Liver (tissue), 9 donors: Measurements from ENCODE around the gene COL17A1. TPM values are rescaled to one million over a fixed set of nuclear protein-coding genes. Genes with fewer than 3 reads are reported as not detected.

Source experiments
- DNase-seq: peaks from one replicate; pipeline ENCODE4 v3.0.0-alpha.2; 2017; ENCODE audit warnings: low spot score
- H3K27ac ChIP-seq, 2 donors: one replicate each; pipeline ENCODE4 v1.7.0; 2013; ENCODE audit warnings: inconsistent platforms in 2 of 2, low read length in 2 of 2, control low read depth in 1 of 2, low read depth in 1 of 2, mild to moderate bottlenecking in 1 of 2
- H3K27me3 ChIP-seq, 4 donors: one replicate each; pipeline versions ENCODE4 v1.6.1 to v1.7.0; 2013; ENCODE audit warnings: low read length in 3 of 4, inconsistent platforms in 1 of 4, mild to moderate bottlenecking in 1 of 4, moderate library complexity in 1 of 4; ENCODE audit not compliant: control insufficient read depth in 4 of 4, insufficient read depth in 4 of 4
- H3K36me3 ChIP-seq, 4 donors: one replicate each; pipeline versions ENCODE4 v1.6.1 to v1.7.0; 2013; ENCODE audit warnings: low read length in 3 of 4, mild to moderate bottlenecking in 3 of 4, low read depth in 1 of 4, moderate library complexity in 1 of 4; ENCODE audit not compliant: control insufficient read depth in 4 of 4, insufficient read depth in 3 of 4
- H3K4me1 ChIP-seq, 4 donors: one replicate each; pipeline versions ENCODE4 v1.6.1 to v1.7.0; 2013; ENCODE audit warnings: low read length in 3 of 4, mild to moderate bottlenecking in 3 of 4, moderate library complexity in 1 of 4; ENCODE audit not compliant: control insufficient read depth in 4 of 4, insufficient read depth in 4 of 4
- H3K4me3 ChIP-seq, 3 donors: one replicate each; pipeline versions ENCODE4 v1.6.1 to v1.7.0; 2013; ENCODE audit warnings: low read length in 3 of 3, control low read depth in 1 of 3, low read depth in 1 of 3, mild to moderate bottlenecking in 1 of 3
- H3K9ac ChIP-seq, 2 donors: one replicate each; pipeline ENCODE4 v1.7.0; 2013; ENCODE audit warnings: low read length in 2 of 2, mild to moderate bottlenecking in 2 of 2, moderate library complexity in 2 of 2, control low read depth in 1 of 2, low read depth in 1 of 2
- H3K9me3 ChIP-seq, 4 donors: one replicate each; pipeline versions ENCODE4 v1.6.1 to v1.7.0; 2013; ENCODE audit warnings: low read length in 3 of 4; ENCODE audit not compliant: control insufficient read depth in 4 of 4
- EGR1 ChIP-seq, 2 donors: IDR thresholded peaks; 2 replicates each; pipeline ENCODE4 v1.6.1; 2016 to 2018; ENCODE audit warnings: antibody characterized with exemption in 2 of 2, low read depth in 2 of 2
- FOXA1 ChIP-seq: IDR thresholded peaks from 2 replicates; pipeline ENCODE4 v1.6.1; 2016; ENCODE audit warnings: antibody characterized with exemption
- FOXA2 ChIP-seq: IDR thresholded peaks from 2 replicates; pipeline ENCODE4 v1.6.1; 2016; ENCODE audit warnings: antibody characterized with exemption
- GABPA ChIP-seq, 2 donors: IDR thresholded peaks in 1 of 2; conservative IDR thresholded peaks in 1 of 2; 2 replicates each; pipeline ENCODE4 v1.6.1; 2016; ENCODE audit warnings: antibody characterized with exemption in 2 of 2, mild to moderate bottlenecking in 1 of 2, moderate library complexity in 1 of 2
- HNF4A ChIP-seq, 2 donors: conservative IDR thresholded peaks; 2 replicates each; pipeline ENCODE4 v1.6.1; 2016; ENCODE audit warnings: antibody characterized with exemption in 2 of 2, mild to moderate bottlenecking in 2 of 2
- HNF4G ChIP-seq: IDR thresholded peaks from 2 replicates; pipeline ENCODE4 v1.6.1; 2016; ENCODE audit warnings: antibody characterized with exemption
- JUND ChIP-seq, 2 donors: IDR thresholded peaks; 2 replicates each; pipeline ENCODE4 v1.6.1; 2016; ENCODE audit warnings: antibody characterized with exemption in 2 of 2
- MAX ChIP-seq: IDR thresholded peaks from 2 replicates; pipeline ENCODE4 v1.6.1; 2016; ENCODE audit warnings: antibody characterized with exemption
- NR2F2 ChIP-seq: IDR thresholded peaks from 2 replicates; pipeline ENCODE4 v1.6.1; 2016; ENCODE audit warnings: antibody characterized with exemption
- RAD21 ChIP-seq, 2 donors: IDR thresholded peaks; 2 replicates each; pipeline ENCODE4 v1.6.1; 2016; ENCODE audit warnings: antibody characterized with exemption in 2 of 2, mild to moderate bottlenecking in 2 of 2
- RXRA ChIP-seq, 2 donors: IDR thresholded peaks; 2 replicates each; pipeline ENCODE4 v1.6.1; 2017 to 2018; ENCODE audit warnings: antibody characterized with exemption in 2 of 2, mild to moderate bottlenecking in 1 of 2
- SP1 ChIP-seq: IDR thresholded peaks from 2 replicates; pipeline ENCODE4 v1.6.1; 2018; ENCODE audit warnings: antibody characterized with exemption, mild to moderate bottlenecking
- TAF1 ChIP-seq: conservative IDR thresholded peaks from 2 replicates; pipeline ENCODE4 v1.6.1; 2016; ENCODE audit warnings: antibody characterized with exemption, mild to moderate bottlenecking
- YY1 ChIP-seq: IDR thresholded peaks from 2 replicates; pipeline ENCODE4 v1.6.1; 2016; ENCODE audit warnings: antibody characterized with exemption, mild to moderate bottlenecking
- WGBS: extraction: QIAGEN DNeasy Blood & Tissue Kit; methylation state at CpG from one replicate; pipeline ENCODE4 v1.1.7; 2013; 5-methylcytosine and 5-hydroxymethylcytosine counted together
- polyA plus RNA-seq, 2 donors: library from polyadenylated mRNA; stranded (reverse) in 1 of 2; unstranded in 1 of 2; fragments of 200-250 nt in 1 of 2; fragments of >200 nt in 1 of 2; fragmentation: Nextera tagmentation in 1 of 2; extraction: Ambion mirVana in 1 of 2; gene quantifications; one replicate each; pipeline versions ENCODE4 v1.2.1 to v1.2.3, GENCODE V29; 2013 to 2015
- total RNA-seq, 2 donors: library from RNA; depleted of rRNA; stranded (reverse); fragments of >200 nt; gene quantifications; one replicate each; pipeline ENCODE4 v1.2.3, GENCODE V29; 2014
- TF ChIP-seq, protein P1 (sequence below): IDR thresholded peaks from 2 replicates; pipeline ENCODE4 v1.6.1; 2016; ENCODE audit warnings: antibody characterized with exemption
- TF ChIP-seq, protein P2 (sequence below): IDR thresholded peaks from 2 replicates; pipeline ENCODE4 v1.6.1; 2016; ENCODE audit warnings: antibody characterized with exemption
- TF ChIP-seq, protein P3 (sequence below): fragments of 150-350 bp; IDR thresholded peaks from 2 replicates; pipeline ENCODE4 v1.5.1; 2017; ENCODE audit warnings: improper control_type of control experiment, low read depth, low read length; ENCODE audit not compliant: missing input control
- TF ChIP-seq, protein P4 (sequence below): IDR thresholded peaks from 2 replicates; pipeline ENCODE4 v1.6.1; 2016; ENCODE audit warnings: antibody characterized with exemption, mild to moderate bottlenecking
- donor health status: healthy.
- donor health status: healthy.
- donor health status: healthy.
- donor health status: healthy.
- donor health status: healthy.

The COL17A1 gene
- total and polyA plus RNA-seq, 4 donors = 0.05 to 1.7 TPM; not detected in 2

GRCh38 chr10:104077663-104078151 is 8.0 kb downstream of the COL17A1 start:
- H3K27ac ChIP-seq = no peak overlapping the region
- TF ChIP-seq, protein P1, sequence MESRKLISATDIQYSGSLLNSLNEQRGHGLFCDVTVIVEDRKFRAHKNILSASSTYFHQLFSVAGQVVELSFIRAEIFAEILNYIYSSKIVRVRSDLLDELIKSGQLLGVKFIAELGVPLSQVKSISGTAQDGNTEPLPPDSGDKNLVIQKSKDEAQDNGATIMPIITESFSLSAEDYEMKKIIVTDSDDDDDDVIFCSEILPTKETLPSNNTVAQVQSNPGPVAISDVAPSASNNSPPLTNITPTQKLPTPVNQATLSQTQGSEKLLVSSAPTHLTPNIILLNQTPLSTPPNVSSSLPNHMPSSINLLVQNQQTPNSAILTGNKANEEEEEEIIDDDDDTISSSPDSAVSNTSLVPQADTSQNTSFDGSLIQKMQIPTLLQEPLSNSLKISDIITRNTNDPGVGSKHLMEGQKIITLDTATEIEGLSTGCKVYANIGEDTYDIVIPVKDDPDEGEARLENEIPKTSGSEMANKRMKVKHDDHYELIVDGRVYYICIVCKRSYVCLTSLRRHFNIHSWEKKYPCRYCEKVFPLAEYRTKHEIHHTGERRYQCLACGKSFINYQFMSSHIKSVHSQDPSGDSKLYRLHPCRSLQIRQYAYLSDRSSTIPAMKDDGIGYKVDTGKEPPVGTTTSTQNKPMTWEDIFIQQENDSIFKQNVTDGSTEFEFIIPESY = no peak
- TF ChIP-seq JUND (IDR thresholded peaks at IDR 0.05) (no peak), HNF4G (no peak), RXRA (IDR thresholded peaks at IDR 0.05) (no peak), FOXA2 (no peak), HNF4A (conservative IDR thresholded peaks at IDR 0.05) (no peak), EGR1 (IDR thresholded peaks at IDR 0.05; ENCODE audit: low read depth in 2 of 2) (no peak), FOXA1 (no peak), RAD21 (IDR thresholded peaks at IDR 0.05) (no peak), MAX (no peak), NR2F2 (no peak), YY1 (no peak), SP1 (no peak)
- TF ChIP-seq, protein P2, sequence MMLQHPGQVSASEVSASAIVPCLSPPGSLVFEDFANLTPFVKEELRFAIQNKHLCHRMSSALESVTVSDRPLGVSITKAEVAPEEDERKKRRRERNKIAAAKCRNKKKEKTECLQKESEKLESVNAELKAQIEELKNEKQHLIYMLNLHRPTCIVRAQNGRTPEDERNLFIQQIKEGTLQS = no peak
- TF ChIP-seq, protein P3, sequence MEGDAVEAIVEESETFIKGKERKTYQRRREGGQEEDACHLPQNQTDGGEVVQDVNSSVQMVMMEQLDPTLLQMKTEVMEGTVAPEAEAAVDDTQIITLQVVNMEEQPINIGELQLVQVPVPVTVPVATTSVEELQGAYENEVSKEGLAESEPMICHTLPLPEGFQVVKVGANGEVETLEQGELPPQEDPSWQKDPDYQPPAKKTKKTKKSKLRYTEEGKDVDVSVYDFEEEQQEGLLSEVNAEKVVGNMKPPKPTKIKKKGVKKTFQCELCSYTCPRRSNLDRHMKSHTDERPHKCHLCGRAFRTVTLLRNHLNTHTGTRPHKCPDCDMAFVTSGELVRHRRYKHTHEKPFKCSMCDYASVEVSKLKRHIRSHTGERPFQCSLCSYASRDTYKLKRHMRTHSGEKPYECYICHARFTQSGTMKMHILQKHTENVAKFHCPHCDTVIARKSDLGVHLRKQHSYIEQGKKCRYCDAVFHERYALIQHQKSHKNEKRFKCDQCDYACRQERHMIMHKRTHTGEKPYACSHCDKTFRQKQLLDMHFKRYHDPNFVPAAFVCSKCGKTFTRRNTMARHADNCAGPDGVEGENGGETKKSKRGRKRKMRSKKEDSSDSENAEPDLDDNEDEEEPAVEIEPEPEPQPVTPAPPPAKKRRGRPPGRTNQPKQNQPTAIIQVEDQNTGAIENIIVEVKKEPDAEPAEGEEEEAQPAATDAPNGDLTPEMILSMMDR = no peak
- WGBS = 79% methylated on average over 5 of the region's 5 CpGs
- H3K36me3 ChIP-seq = no peaks in the 10 kb centered on the region
- H3K4me1 ChIP-seq = no peaks in the 10 kb centered on the region
- H3K4me3 ChIP-seq = no peak overlapping the region
- no peak for DNase-seq
- H3K9ac ChIP-seq = no peak overlapping the region
- H3K27me3 ChIP-seq = no peaks in the 10 kb centered on the region
- no peaks in the 10 kb centered on the region for H3K9me3 ChIP-seq

DNA sequence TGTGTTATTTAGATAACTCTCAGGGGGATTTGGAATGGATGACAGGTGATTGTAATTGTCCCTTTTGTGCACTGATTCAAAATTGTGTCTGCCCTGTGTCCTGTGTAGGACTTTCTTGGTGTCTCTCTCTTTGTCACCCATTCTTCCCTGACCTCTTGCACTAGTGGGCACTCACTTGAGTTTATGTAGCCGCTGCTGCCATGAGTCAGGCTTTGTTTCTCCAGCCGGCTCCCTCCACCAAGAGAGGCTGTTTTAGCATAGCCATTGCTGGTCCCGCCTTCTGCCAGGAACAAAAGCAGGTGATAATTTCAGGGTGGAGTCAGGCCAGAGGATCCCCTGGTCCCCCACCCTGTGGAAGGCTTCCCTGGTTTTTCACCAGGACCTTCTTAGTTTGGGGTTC is 8.4 kb downstream of the COL17A1 start:
- Histone ChIP-seq H3K9me3 (no peaks in the 10 kb centered on the region), H3K4me3 (no peak overlapping the region), H3K4me1 (no peaks in the 10 kb centered on the region), H3K27ac (no peak overlapping the region), H3K27me3 (no peaks in the 10 kb centered on the region), H3K36me3 (no peaks in the 10 kb centered on the region), H3K9ac (no peak overlapping the region)
- TF ChIP-seq TAF1 = no peak
- no peak for TF ChIP-seq HNF4G
- TF ChIP-seq SP1 = no peak
- TF ChIP-seq, protein P4, sequence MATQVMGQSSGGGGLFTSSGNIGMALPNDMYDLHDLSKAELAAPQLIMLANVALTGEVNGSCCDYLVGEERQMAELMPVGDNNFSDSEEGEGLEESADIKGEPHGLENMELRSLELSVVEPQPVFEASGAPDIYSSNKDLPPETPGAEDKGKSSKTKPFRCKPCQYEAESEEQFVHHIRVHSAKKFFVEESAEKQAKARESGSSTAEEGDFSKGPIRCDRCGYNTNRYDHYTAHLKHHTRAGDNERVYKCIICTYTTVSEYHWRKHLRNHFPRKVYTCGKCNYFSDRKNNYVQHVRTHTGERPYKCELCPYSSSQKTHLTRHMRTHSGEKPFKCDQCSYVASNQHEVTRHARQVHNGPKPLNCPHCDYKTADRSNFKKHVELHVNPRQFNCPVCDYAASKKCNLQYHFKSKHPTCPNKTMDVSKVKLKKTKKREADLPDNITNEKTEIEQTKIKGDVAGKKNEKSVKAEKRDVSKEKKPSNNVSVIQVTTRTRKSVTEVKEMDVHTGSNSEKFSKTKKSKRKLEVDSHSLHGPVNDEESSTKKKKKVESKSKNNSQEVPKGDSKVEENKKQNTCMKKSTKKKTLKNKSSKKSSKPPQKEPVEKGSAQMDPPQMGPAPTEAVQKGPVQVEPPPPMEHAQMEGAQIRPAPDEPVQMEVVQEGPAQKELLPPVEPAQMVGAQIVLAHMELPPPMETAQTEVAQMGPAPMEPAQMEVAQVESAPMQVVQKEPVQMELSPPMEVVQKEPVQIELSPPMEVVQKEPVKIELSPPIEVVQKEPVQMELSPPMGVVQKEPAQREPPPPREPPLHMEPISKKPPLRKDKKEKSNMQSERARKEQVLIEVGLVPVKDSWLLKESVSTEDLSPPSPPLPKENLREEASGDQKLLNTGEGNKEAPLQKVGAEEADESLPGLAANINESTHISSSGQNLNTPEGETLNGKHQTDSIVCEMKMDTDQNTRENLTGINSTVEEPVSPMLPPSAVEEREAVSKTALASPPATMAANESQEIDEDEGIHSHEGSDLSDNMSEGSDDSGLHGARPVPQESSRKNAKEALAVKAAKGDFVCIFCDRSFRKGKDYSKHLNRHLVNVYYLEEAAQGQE = no peak
- no peak for TF ChIP-seq NR2F2
- TF ChIP-seq RAD21 (IDR thresholded peaks at IDR 0.05) = no peak
- no peak for TF ChIP-seq HNF4A (conservative IDR thresholded peaks at IDR 0.05)
- TF ChIP-seq GABPA (IDR thresholded peaks at IDR 0.05 in 1 of 2, conservative IDR thresholded peaks at IDR 0.05 in 1 of 2) = no peak
- no peak for TF ChIP-seq MAX
- TF ChIP-seq JUND (IDR thresholded peaks at IDR 0.05) = no peak
- TF ChIP-seq YY1 = no peak
- no peak for TF ChIP-seq RXRA (IDR thresholded peaks at IDR 0.05)
- TF ChIP-seq, protein P3 = no peak
- TF ChIP-seq FOXA2 = no peak
- 75% methylated on average over 3 of the region's 3 CpGs for WGBS
- DNase-seq = no peak
